ENCODE results near the gene ACOXL. TPM values are rescaled to one million over a fixed set of nuclear protein-coding genes. Genes with fewer than 3 reads are reported as not detected.

ACOXL gene
- total RNA-seq, 3 donors from 2014 or later (not counting 1 experiment from before 2014, with no cell fraction given), result not detected

DNA sequence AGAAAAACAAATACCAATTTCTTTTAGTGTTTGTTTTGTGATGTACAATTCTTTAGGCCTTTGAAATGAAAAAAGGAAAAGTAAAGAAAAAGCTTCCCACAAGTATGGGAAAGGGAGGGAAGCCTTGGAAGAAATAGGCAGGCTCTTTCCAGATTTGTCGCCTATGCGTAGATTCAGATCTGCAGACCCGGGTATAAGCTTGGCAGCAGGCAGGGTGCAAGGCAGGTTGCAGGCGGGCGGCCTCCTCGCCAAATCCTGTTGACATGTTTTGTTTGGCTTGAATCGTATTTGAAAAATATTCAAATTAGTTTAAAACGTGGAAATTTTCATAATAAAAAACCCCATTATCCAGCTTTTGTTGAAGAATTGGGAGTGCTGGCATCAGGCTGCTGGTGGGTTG lies 104.3 kb downstream of the ACOXL start:
- WGBS (ENCODE audit: insufficient coverage), result 98% methylated on average over 6 of the region's 8 CpGs
- no peak overlapping the region for H3K4me3 Mint-ChIP-seq
- no peaks in the 10 kb centered on the region for H3K9me3 Mint-ChIP-seq
- intact Hi-C loops (cut with micrococcal nuclease), result no loop called here
- ATAC-seq (no peak), DNase-seq (no peak)
- peaks cover 21 to 23% of the 10 kb centered on the region in 2 donors for H3K4me1 Mint-ChIP-seq
- TF ChIP-seq, protein P1, sequence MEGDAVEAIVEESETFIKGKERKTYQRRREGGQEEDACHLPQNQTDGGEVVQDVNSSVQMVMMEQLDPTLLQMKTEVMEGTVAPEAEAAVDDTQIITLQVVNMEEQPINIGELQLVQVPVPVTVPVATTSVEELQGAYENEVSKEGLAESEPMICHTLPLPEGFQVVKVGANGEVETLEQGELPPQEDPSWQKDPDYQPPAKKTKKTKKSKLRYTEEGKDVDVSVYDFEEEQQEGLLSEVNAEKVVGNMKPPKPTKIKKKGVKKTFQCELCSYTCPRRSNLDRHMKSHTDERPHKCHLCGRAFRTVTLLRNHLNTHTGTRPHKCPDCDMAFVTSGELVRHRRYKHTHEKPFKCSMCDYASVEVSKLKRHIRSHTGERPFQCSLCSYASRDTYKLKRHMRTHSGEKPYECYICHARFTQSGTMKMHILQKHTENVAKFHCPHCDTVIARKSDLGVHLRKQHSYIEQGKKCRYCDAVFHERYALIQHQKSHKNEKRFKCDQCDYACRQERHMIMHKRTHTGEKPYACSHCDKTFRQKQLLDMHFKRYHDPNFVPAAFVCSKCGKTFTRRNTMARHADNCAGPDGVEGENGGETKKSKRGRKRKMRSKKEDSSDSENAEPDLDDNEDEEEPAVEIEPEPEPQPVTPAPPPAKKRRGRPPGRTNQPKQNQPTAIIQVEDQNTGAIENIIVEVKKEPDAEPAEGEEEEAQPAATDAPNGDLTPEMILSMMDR (IDR thresholded peaks at IDR 0.05), result no peak
- Histone ChIP-seq H3K9me3 (ENCODE audit: control insufficient read depth, insufficient read depth, low read length) (no peaks in the 10 kb centered on the region), H3K4me3 (ENCODE audit: low read length) (no peak overlapping the region), H3K36me3 (ENCODE audit: control insufficient read depth, insufficient read depth, low read length) (no peaks in the 10 kb centered on the region), H3K4me1 (ENCODE audit: control insufficient read depth, insufficient read depth, low read length) (peaks cover 12% of the 10 kb centered on the region), H3K27ac (ENCODE audit: low read length) (no peak overlapping the region), H3K27me3 (ENCODE audit: control insufficient read depth, insufficient read depth, low read length) (no peaks in the 10 kb centered on the region)
- no peak overlapping the region for H3K27ac Mint-ChIP-seq
- no peaks in the 10 kb centered on the region for H3K36me3 Mint-ChIP-seq
- H3K27me3 Mint-ChIP-seq (ENCODE audit: low read depth in 2 of 2), result peaks cover 7 to 23% of the 10 kb centered on the region in 2 donors

GRCh38 chr2:110837446-110838409 lies 105.4 kb downstream of the ACOXL start:
- Histone ChIP-seq H3K4me1 (ENCODE audit: control insufficient read depth, insufficient read depth, low read length) (peaks cover 15% of the 10 kb centered on the region), H3K36me3 (ENCODE audit: control insufficient read depth, insufficient read depth, low read length) (no peaks in the 10 kb centered on the region), H3K27me3 (ENCODE audit: control insufficient read depth, insufficient read depth, low read length) (no peaks in the 10 kb centered on the region), H3K27ac (ENCODE audit: low read length) (no peak overlapping the region), H3K9me3 (ENCODE audit: control insufficient read depth, insufficient read depth, low read length) (no peaks in the 10 kb centered on the region), H3K4me3 (ENCODE audit: low read length) (no peak overlapping the region)
- H3K9me3 Mint-ChIP-seq, result no peaks in the 10 kb centered on the region
- H3K36me3 Mint-ChIP-seq, result no peaks in the 10 kb centered on the region
- no peak for ATAC-seq
- DNase-seq, result no peak
- H3K27me3 Mint-ChIP-seq (ENCODE audit: low read depth in 2 of 2), result peaks cover 14 to 30% of the 10 kb centered on the region in 2 donors
- H3K4me1 Mint-ChIP-seq, result peaks cover 27 to 33% of the 10 kb centered on the region in 2 donors
- no peak overlapping the region for H3K27ac Mint-ChIP-seq
- WGBS (ENCODE audit: insufficient coverage), result 89% methylated on average over 13 of the region's 13 CpGs
- intact Hi-C loops (cut with micrococcal nuclease), result no loop called here
- no peak overlapping the region for H3K4me3 Mint-ChIP-seq
- TF ChIP-seq, protein P1 (IDR thresholded peaks at IDR 0.05), result no peak

- no peaks in the 10 kb centered on the region for H3K9me3 ChIP-seq (ENCODE audit: control insufficient read depth, insufficient read depth, low read length)
- no peak overlapping the region for H3K4me3 ChIP-seq (ENCODE audit: low read length)
- H3K36me3 Mint-ChIP-seq, result no peaks in the 10 kb centered on the region
- ATAC-seq, result no peak
- no peak overlapping the region for H3K4me3 Mint-ChIP-seq
- 71% methylated on average over 5 of the region's 5 CpGs for WGBS (ENCODE audit: insufficient coverage)
- no peak for DNase-seq
- H3K4me1 ChIP-seq (ENCODE audit: control insufficient read depth, insufficient read depth, low read length), result peaks cover 22% of the 10 kb centered on the region
- peaks cover 19 to 31% of the 10 kb centered on the region in 2 donors for H3K27me3 Mint-ChIP-seq (ENCODE audit: low read depth in 2 of 2)
- no peak overlapping the region for H3K27ac ChIP-seq (ENCODE audit: low read length)
- H3K36me3 ChIP-seq (ENCODE audit: control insufficient read depth, insufficient read depth, low read length), result no peaks in the 10 kb centered on the region
- TF ChIP-seq, protein P1 (IDR thresholded peaks at IDR 0.05), result no peak
- H3K27me3 ChIP-seq (ENCODE audit: control insufficient read depth, insufficient read depth, low read length), result no peaks in the 10 kb centered on the region
- peaks cover 32 to 42% of the 10 kb centered on the region in 2 donors for H3K4me1 Mint-ChIP-seq
- intact Hi-C loops (cut with micrococcal nuclease), result no loop called here
- H3K27ac Mint-ChIP-seq, result no peak overlapping the region
- H3K9me3 Mint-ChIP-seq, result no peaks in the 10 kb centered on the region
These were observed 106.4 kb downstream of the ACOXL start for GRCh38 chr2:110838657-110839384.

Measured in natural killer cell (primary cell).